ENCODE measurements around the gene OR1F1. TPM values are rescaled to one million over a fixed set of nuclear protein-coding genes. Genes with fewer than 3 reads are reported as not detected.
A peak's percentile ranks its signal among the peaks of the same experiment; 100 is the strongest.

Gene OR1F1
- total RNA-seq, 1 experiment from 2014 or later = 1.4 TPM

DNA sequence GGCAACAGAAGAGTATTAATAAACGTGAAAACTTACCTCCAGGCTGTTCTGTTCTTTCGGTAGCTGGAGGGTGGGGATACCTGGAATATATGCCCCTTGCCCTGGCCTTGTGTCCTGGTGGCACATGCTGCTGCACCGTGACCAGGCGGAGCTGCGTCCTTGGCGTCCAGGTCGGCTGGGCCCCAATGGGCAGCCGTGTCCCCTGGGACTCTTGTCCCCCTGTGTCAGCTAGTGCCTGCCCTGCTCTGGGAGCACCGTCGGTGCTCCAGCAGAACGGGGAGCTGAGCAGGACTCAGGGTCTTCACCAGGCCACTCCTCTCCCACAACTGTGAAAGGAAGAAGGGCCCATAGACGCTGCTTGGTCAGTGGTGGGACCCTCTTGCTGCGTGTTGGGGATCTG, 45.2 kb upstream of the OR1F1 start:
- H2AFZ ChIP-seq = no peak overlapping the region
- BruUV-seq (replicated peaks) = no TSS peak
- no peak overlapping the region for H3K27ac ChIP-seq
- intact Hi-C loops (cut with micrococcal nuclease; ENCODE audit: unreplicated experiment) = no loop called here
- H4K20me1 ChIP-seq (ENCODE audit: insufficient read depth) = no peaks in the 10 kb centered on the region
- no peak overlapping the region for H3K4me3 ChIP-seq
- no peaks in the 10 kb centered on the region for H3K79me2 ChIP-seq (ENCODE audit: low read depth)
- H3K4me1 ChIP-seq (replicated peaks; ENCODE audit: insufficient read depth) = no peaks in the 10 kb centered on the region
- DNase-seq = peak in 1 of 2 experiments; percentile 5
- no peaks in the 10 kb centered on the region for H3K9me3 ChIP-seq (ENCODE audit: insufficient read depth, low read depth)
- no peaks in the 10 kb centered on the region for H3K9me2 ChIP-seq (ENCODE audit: insufficient read depth)
- no peaks in the 10 kb centered on the region for H3F3A ChIP-seq (ENCODE audit: insufficient read depth, low read depth)
- H3K4me2 ChIP-seq = no peak overlapping the region
- H3K36me3 ChIP-seq (ENCODE audit: low read depth) = no peaks in the 10 kb centered on the region
- no peaks in the 10 kb centered on the region for H3K27me3 ChIP-seq (ENCODE audit: insufficient read depth, low read depth)
- POLR2A ChIA-PET (ENCODE audit: unreplicated experiment) = no interaction called here
- TF ChIP-seq, protein P1, sequence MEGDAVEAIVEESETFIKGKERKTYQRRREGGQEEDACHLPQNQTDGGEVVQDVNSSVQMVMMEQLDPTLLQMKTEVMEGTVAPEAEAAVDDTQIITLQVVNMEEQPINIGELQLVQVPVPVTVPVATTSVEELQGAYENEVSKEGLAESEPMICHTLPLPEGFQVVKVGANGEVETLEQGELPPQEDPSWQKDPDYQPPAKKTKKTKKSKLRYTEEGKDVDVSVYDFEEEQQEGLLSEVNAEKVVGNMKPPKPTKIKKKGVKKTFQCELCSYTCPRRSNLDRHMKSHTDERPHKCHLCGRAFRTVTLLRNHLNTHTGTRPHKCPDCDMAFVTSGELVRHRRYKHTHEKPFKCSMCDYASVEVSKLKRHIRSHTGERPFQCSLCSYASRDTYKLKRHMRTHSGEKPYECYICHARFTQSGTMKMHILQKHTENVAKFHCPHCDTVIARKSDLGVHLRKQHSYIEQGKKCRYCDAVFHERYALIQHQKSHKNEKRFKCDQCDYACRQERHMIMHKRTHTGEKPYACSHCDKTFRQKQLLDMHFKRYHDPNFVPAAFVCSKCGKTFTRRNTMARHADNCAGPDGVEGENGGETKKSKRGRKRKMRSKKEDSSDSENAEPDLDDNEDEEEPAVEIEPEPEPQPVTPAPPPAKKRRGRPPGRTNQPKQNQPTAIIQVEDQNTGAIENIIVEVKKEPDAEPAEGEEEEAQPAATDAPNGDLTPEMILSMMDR (conservative IDR thresholded peaks at IDR 0.05) = no peak
- no peak for TF ChIP-seq EZH2 (IDR thresholded peaks at IDR 0.05; ENCODE audit: low read depth)
- CTCF ChIA-PET = no interaction called here

- ChIA-PET CTCF (no interaction called here), POLR2A (ENCODE audit: unreplicated experiment) (no interaction called here)
Observed at GRCh38 chr16:3143189-3143588, 44.8 kb upstream of the OR1F1 start.

GRCh38 chr16:3143598-3144320, 44.2 kb upstream of the OR1F1 start:
- no peaks in the 10 kb centered on the region for H4K20me1 ChIP-seq (ENCODE audit: insufficient read depth)
- no peak overlapping the region for H3K27ac ChIP-seq
- DNase-seq = peak in 1 of 2 experiments; percentile 5
- POLR2A ChIA-PET (ENCODE audit: unreplicated experiment) = interaction anchor here (0.6 kb wide), 1 partner anchor 36 kb away, joined by 6 read pairs; no protein-coding TSS in a partner anchor
- H2AFZ ChIP-seq = no peak overlapping the region
- CTCF ChIA-PET = no interaction called here
- no TSS peak for BruUV-seq (replicated peaks)
- no peaks in the 10 kb centered on the region for H3K9me2 ChIP-seq (ENCODE audit: insufficient read depth)
- H3K4me3 ChIP-seq = no peak overlapping the region
- TF ChIP-seq EZH2 (IDR thresholded peaks at IDR 0.05; ENCODE audit: low read depth) = no peak
- TF ChIP-seq, protein P1 (conservative IDR thresholded peaks at IDR 0.05) = no peak
- H3F3A ChIP-seq (ENCODE audit: insufficient read depth, low read depth) = no peaks in the 10 kb centered on the region
- intact Hi-C loops (cut with micrococcal nuclease; ENCODE audit: unreplicated experiment) = no loop called here
- no peaks in the 10 kb centered on the region for H3K9me3 ChIP-seq (ENCODE audit: insufficient read depth, low read depth)
- no peaks in the 10 kb centered on the region for H3K4me1 ChIP-seq (replicated peaks; ENCODE audit: insufficient read depth)
- H3K36me3 ChIP-seq (ENCODE audit: low read depth) = no peaks in the 10 kb centered on the region
- no peak overlapping the region for H3K4me2 ChIP-seq
- H3K27me3 ChIP-seq (ENCODE audit: insufficient read depth, low read depth) = no peaks in the 10 kb centered on the region
- no peaks in the 10 kb centered on the region for H3K79me2 ChIP-seq (ENCODE audit: low read depth)

More at GRCh38 chr16:3143189-3143588, 44.8 kb upstream of the OR1F1 start:
- Histone ChIP-seq H2AFZ (no peak overlapping the region), H3K79me2 (ENCODE audit: low read depth) (no peaks in the 10 kb centered on the region), H3F3A (ENCODE audit: insufficient read depth, low read depth) (no peaks in the 10 kb centered on the region), H3K9me2 (ENCODE audit: insufficient read depth) (no peaks in the 10 kb centered on the region), H3K4me1 (replicated peaks; ENCODE audit: insufficient read depth) (no peaks in the 10 kb centered on the region), H3K27ac (no peak overlapping the region), H3K4me2 (no peak overlapping the region), H3K27me3 (ENCODE audit: insufficient read depth, low read depth) (no peaks in the 10 kb centered on the region), H3K36me3 (ENCODE audit: low read depth) (no peaks in the 10 kb centered on the region), H3K9me3 (ENCODE audit: insufficient read depth, low read depth) (no peaks in the 10 kb centered on the region), H3K4me3 (no peak overlapping the region), H4K20me1 (ENCODE audit: insufficient read depth) (no peaks in the 10 kb centered on the region)
- no TSS peak for BruUV-seq (replicated peaks)
- DNase-seq = peak in 1 of 2 experiments; percentile 17
- TF ChIP-seq, protein P1 (conservative IDR thresholded peaks at IDR 0.05) = no peak
- TF ChIP-seq EZH2 (IDR thresholded peaks at IDR 0.05; ENCODE audit: low read depth) = no peak
- intact Hi-C loops (cut with micrococcal nuclease; ENCODE audit: unreplicated experiment) = no loop called here
